GM12878 (cell line): ENCODE data around the gene NUDT1. TPM values are rescaled to one million over a fixed set of nuclear protein-coding genes. Genes with fewer than 3 reads are reported as not detected.

Experiments
- ATAC-seq: fragments of 200-7000 bp; cut with Tn5 transposase; 3 replicates; pipeline ENCODE4 v1.9.1; 2020; ENCODE audit warnings: mild to moderate bottlenecking, moderate library complexity
- BruUV-seq: library from RNA; stranded (reverse); fragments of 400-500 nt; replicated peaks from 2 replicates; lab custom pipeline; 2021; lab: Mats Ljungman, UMichigan
- CTCF ChIA-PET: fragments of 300-600 bp; sonication (Branson Sonifier 250); formaldehyde crosslinking; extraction: SDS; loops from one replicate; lab custom pipeline; 2021; ENCODE audit warnings: inconsistent platforms; lab: Yijun Ruan, JAX
- POLR2A ChIA-PET: fragments of 350-600 bp; formaldehyde crosslinking; extraction: SDS; loops from one replicate; lab custom pipeline; 2021; ENCODE audit warnings: inconsistent platforms; lab: Charles Lee
- RAD21 ChIA-PET: fragments of 300-600 bp; sonication (Branson Sonifier 250); formaldehyde crosslinking; loops from one replicate; lab custom pipeline; 2023; ENCODE audit warnings: antibody characterized with exemption; ENCODE audit not compliant: unreplicated experiment; lab: Charles Lee
- SMC1A ChIA-PET: fragments of 300-600 bp; sonication (Branson Sonifier 250); formaldehyde crosslinking; loops from one replicate; lab custom pipeline; 2023; ENCODE audit not compliant: unreplicated experiment, uncharacterized antibody; lab: Charles Lee
- DNase-seq: peaks from one replicate; pipeline ENCODE4 v3.0.0-alpha.2; 2011; ENCODE audit warnings: low read depth, low spot score
- FAIRE-seq: peaks from 3 replicates; lab custom pipeline; 2011; peaks lifted over from hg19 to GRCh38; lab: Jason Lieb, UNC
- H2AFZ ChIP-seq: 2 replicates; pipeline ENCODE4 v1.6.0; 2011; ENCODE audit warnings: low read depth, low read length, control low read depth; ENCODE audit not compliant: control insufficient read depth
- H3K27ac ChIP-seq: 2 replicates; pipeline ENCODE4 v1.5.1; 2011; ENCODE audit warnings: control low read depth; ENCODE audit not compliant: control insufficient read depth, insufficient read depth
- H3K27me3 ChIP-seq, 2 experiments: replicated peaks in 1 of 2; 2 replicates each; pipeline versions ENCODE4 v1.6.0 to v1.6.1; 2011; ENCODE audit warnings: low read length in 1 of 2; ENCODE audit not compliant: control insufficient read depth in 2 of 2, insufficient read depth in 2 of 2
- H3K36me3 ChIP-seq, 2 experiments: 2 replicates each; pipeline ENCODE4 v1.5.1; 2011; ENCODE audit warnings: low read length in 1 of 2; ENCODE audit not compliant: control insufficient read depth in 2 of 2, insufficient read depth in 2 of 2
- H3K4me1 ChIP-seq: 2 replicates; pipeline ENCODE4 v1.6.1; 2011; ENCODE audit warnings: mild to moderate bottlenecking, low read length, moderate library complexity, mixed read lengths; ENCODE audit not compliant: control insufficient read depth, insufficient read depth
- H3K4me2 ChIP-seq: 2 replicates; pipeline ENCODE4 v1.6.0; 2011; ENCODE audit warnings: control low read depth; ENCODE audit not compliant: control insufficient read depth, insufficient read depth
- H3K4me3 ChIP-seq: fragments of 200-600 bp; sonication (generic); 2 replicates; pipeline ENCODE4 v1.5.1; 2016
- H3K79me2 ChIP-seq: 2 replicates; pipeline ENCODE4 v1.6.0; 2011; ENCODE audit warnings: low read length; ENCODE audit not compliant: control insufficient read depth, insufficient read depth
- H3K9ac ChIP-seq: 2 replicates; pipeline ENCODE4 v1.8.0; 2011; ENCODE audit warnings: low read length, control low read depth, mixed read lengths; ENCODE audit not compliant: control insufficient read depth, insufficient read depth
- H3K9me3 ChIP-seq: replicated peaks from 3 replicates; pipeline ENCODE4 v1.5.1; 2011; ENCODE audit warnings: mild to moderate bottlenecking, low read length; ENCODE audit not compliant: control insufficient read depth, insufficient read depth
- H4K20me1 ChIP-seq: 2 replicates; pipeline ENCODE4 v1.6.0; 2011; ENCODE audit not compliant: control insufficient read depth, insufficient read depth
- BCLAF1 ChIP-seq: fragments of 450-650 bp; IDR thresholded peaks from 2 replicates; pipeline ENCODE4 v1.6.1; 2017; ENCODE audit warnings: antibody characterized with exemption, mild to moderate bottlenecking, moderate library complexity
- ETV6 ChIP-seq, 2 experiments: fragments of 450-650 bp in 1 of 2; IDR thresholded peaks in 1 of 2; conservative IDR thresholded peaks in 1 of 2; 2 replicates each; pipeline ENCODE4 v1.6.1; 2014; ENCODE audit warnings: antibody characterized with exemption in 1 of 2, borderline replicate concordance in 1 of 2, low read depth in 1 of 2, mild to moderate bottlenecking in 1 of 2, moderate library complexity in 1 of 2
- PAX8 ChIP-seq: fragments of 450-650 bp; IDR thresholded peaks from 2 replicates; pipeline ENCODE4 v1.6.1; 2017; ENCODE audit warnings: mild to moderate bottlenecking, moderate library complexity
- ZNF592 ChIP-seq: fragments of 450-650 bp; IDR thresholded peaks from 2 replicates; pipeline ENCODE4 v1.6.1; 2017; ENCODE audit warnings: mild to moderate bottlenecking, moderate library complexity
- WGBS: methylation state at CpG from one replicate; pipeline ENCODE4 v1.1.6; 2016; ENCODE audit warnings: low lambda C conversion rate; ENCODE audit not compliant: insufficient replicate concordance, insufficient coverage; ENCODE audit errors: missing lambda C conversion rate; 5-methylcytosine and 5-hydroxymethylcytosine counted together
- in situ Hi-C: fragments of 300-500 bp; cut with MboI; formaldehyde crosslinking; loops from 9 replicates; pipeline ENCODE4 v1.14.3; 2018; ENCODE audit warnings: mixed read lengths
- intact Hi-C: fragments of 100-400 bp; cut with micrococcal nuclease; formaldehyde crosslinking; loops from one replicate; pipeline ENCODE4 v1.14.2; 2022; ENCODE audit not compliant: unreplicated experiment
- polyA plus RNA-seq, 11 experiments: library from polyadenylated mRNA; depleted of rRNA in 4 of 11; unstranded in 6 of 11; stranded (reverse) in 5 of 11; fragments of >200 nt; fragmentation: Nextera tagmentation in 4 of 11; fragmentation: Illumina TruSeq in 1 of 11; extraction: Ambion mirVana in 4 of 11; extraction: Trizol in 1 of 11; gene quantifications; 1 replicate in 1 of 11; 2 replicates in 10 of 11; pipeline versions ENCODE4 v1.2.1 to v1.2.3, GENCODE V29; 2011 to 2016; ENCODE audit warnings: inconsistent platforms in 2 of 11, missing spikeins in 2 of 11, low read depth in 1 of 11
- total RNA-seq, 4 experiments: library from RNA; depleted of rRNA in 3 of 4; stranded (reverse); fragments of >200 nt in 3 of 4; fragmentation: Illumina TruSeq in 1 of 4; extraction: Trizol in 1 of 4; gene quantifications; 2 replicates each; pipeline versions ENCODE4 v1.2.1 to v1.2.3, GENCODE V29; 2013 to 2021

The NUDT1 gene
- total and polyA plus RNA-seq, 10 of the 15 experiments (the other 5 are each of a cell fraction or from before 2014, with no cell fraction given) = 7.7 to 122 (median 59.2) TPM

GRCh38 chr7:2219136-2219535 lies 22.9 kb upstream of the NUDT1 start:
- RAD21 ChIA-PET = no interaction called here

More at GRCh38 chr7:2219136-2219535, 22.9 kb upstream of the NUDT1 start:
- H3K27ac ChIP-seq = no peak overlapping the region
- TF ChIP-seq BCLAF1 (no peak), PAX8 (no peak), ETV6 (conservative IDR thresholded peaks at IDR 0.05 in 1 of 2, IDR thresholded peaks at IDR 0.05 in 1 of 2; ENCODE audit: borderline replicate concordance in 1 of 2, low read depth in 1 of 2) (no peak), ZNF592 (no peak)
- TF ChIP-seq, all 136 proteins: peak for 0
- CTCF ChIA-PET = no interaction called here
- no peak for FAIRE-seq
- no peak for ATAC-seq
- no peak for DNase-seq
- in situ Hi-C loops (loop anchor here (10.0 kb wide), 1 partner anchor 554 kb away; no protein-coding TSS in a partner anchor), intact Hi-C loops (no loop called here)
- no peaks in the 10 kb centered on the region for H3K79me2 ChIP-seq
- BruUV-seq = no TSS peak
- no peaks in the 10 kb centered on the region for H4K20me1 ChIP-seq
- H3K9me3 ChIP-seq = no peaks in the 10 kb centered on the region
- POLR2A ChIA-PET = no interaction called here
- no peak overlapping the region for H2AFZ ChIP-seq
- no peak overlapping the region for H3K4me3 ChIP-seq
- WGBS = 96% methylated on average over 15 of the region's 15 CpGs
- H3K4me2 ChIP-seq = no peak overlapping the region
- H3K36me3 ChIP-seq = peaks cover 20 to 56% of the 10 kb centered on the region in 2 experiments
- no peak overlapping the region for H3K9ac ChIP-seq
- no peaks in the 10 kb centered on the region for H3K27me3 ChIP-seq
- H3K4me1 ChIP-seq = no peaks in the 10 kb centered on the region
- SMC1A ChIA-PET = no interaction called here
